Activated CD4-positive, alpha-beta T cell treated with anti-CD3 and anti-CD28 coated beads, Interleukin-2, amount 50 U/mL, for 24 hours (primary cell): Measurements from ENCODE around the gene UBAP2.
"Not testable (repeated sequence)": the region's sequence is repeated elsewhere in the genome, so short reads cannot be mapped to it uniquely, and the experiment has no call there.

Experiments used
- DNase-seq, 2 donors: peaks; one replicate each; pipeline ENCODE4 v3.0.0-alpha.2; 2020; ENCODE audit warnings: low read depth in 1 of 2, low spot score in 1 of 2

The UBAP2 gene

GRCh38 chr9:33976414-33976813 is 72.3 kb downstream of the UBAP2 start:
- no peak for DNase-seq

- no peak for DNase-seq
These were observed 76.0 kb downstream of the UBAP2 start for GRCh38 chr9:33972698-33973097.

DNA sequence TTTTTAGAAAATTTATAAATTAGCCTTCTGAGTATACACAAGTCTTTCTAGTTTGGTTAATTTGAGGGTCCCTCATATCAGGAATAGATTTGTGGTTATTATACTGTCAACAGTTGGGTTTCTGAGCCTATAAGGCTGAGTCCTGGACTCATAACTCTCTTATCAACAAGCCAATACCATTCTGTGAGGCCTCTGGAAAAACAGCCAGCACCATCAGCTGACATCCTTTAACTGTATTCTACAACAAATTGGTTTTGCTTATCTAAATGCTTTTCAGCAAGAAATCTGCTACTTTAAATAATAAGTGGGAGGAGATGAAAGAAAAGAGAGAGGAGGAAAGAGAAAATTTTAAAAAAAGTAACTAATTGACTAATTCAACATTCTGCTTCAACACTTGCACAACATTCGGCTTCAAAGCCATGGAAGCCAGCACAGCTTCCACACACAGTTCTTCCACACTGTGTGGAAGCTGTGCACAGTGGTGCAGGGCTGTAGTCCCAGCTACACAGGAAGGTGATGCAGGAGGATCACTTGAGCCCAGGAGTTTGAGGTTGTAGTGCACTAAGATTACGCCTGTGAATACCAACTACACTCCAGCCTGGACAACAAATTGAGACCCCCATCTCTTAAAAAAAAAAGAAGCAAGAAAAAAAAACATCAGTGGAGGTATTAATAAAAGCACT is 84.5 kb downstream of the UBAP2 start:
- no peak for DNase-seq

- not testable (repeated sequence) for DNase-seq
These were observed 86.2 kb downstream of the UBAP2 start for GRCh38 chr9:33962468-33962867.

GRCh38 chr9:33959725-33960124 is 89.0 kb downstream of the UBAP2 start:
- no peak for DNase-seq

DNA sequence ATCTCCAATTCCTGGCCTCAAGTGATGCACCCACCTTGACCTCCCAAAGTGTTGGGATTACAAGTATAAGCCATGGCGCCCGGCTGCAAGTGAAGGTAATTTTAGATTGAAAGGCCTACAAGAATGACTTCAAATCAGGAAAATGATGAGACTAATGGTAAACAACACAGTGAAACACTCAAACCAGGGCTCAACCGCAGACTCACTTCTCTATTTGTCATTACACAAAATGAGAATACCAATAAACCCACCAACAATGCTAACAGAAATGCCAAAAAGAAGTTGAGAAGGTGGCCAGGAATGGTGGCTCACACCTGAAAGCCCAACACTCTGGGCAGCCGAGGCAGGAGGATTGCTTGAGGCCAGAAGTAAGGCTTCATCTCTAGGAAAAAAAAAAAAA is 92.1 kb downstream of the UBAP2 start:
- DNase-seq = no peak

- DNase-seq = no peak
These were observed 96.6 kb downstream of the UBAP2 start for GRCh38 chr9:33952066-33952465.

DNA sequence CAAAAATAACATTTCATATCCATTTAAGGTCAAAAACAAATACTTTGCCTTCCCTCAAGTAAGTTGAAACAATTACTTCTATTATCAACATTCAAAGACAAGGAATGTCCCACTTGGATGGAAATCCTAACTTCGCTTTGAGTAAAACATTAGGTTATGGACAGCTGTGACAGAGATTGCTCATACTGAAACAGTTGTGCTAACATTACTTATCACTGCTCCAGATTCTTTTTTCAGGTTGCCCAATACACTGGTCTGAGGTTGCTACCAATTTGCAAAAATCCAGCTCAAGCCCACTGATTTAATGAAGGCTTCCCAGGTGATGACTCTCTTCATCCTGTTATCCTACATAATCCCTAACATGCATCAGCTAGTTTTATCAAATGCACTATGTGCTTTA is 98.3 kb downstream of the UBAP2 start:
- no peak for DNase-seq

DNA sequence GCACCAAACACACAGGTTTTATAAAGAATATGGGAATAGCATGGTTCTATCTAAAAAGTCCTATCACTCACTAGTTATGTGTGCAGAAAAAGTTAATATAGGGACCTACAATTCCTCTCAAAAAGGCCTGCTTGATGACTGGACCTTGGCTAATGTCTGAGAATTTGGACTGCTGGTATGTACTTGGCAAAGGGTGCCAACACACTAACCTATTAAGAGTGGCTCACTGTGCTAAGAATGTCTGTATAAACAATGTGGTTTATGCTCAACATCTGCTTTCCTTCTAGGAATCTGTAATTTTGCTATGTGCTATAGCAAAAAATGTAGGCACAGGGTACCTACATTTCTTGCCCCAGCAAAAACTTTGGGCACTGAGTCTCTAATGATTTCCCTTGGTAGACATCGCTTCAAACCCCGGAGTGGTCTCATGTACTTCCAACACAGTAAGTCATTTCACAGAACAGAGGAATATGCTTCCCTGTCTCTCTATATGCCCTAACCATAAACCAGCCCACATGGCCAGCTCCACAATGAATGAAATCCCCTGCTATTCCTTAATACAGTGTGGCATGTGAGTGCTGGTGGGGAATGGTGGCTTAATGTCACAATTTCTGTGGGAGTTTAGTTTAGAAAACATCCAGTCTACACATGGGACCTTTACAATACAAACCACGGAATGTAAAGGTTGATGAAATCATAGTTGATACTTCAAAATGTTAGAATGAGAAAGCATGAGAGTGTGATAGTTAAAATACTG is 101.7 kb downstream of the UBAP2 start:
- DNase-seq = no peak

DNA sequence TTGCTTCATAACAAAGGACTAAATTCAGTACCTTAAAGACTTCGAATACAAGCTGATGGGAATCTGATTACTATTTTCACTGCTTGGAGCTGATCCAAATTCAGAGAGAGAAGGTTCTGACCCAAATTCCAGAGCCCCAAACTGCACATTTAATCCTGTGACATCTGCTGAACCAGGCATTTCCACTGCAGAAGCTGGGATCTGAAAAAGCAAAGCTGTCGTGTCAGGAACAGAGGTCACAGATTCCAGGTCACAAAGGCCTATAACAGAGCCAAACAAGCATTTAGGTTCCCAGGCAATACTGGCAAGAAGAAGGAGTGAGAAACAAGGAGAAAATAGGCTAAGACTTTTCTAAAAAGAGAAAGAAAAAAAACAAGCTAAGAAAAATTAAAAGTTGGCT is 105.3 kb downstream of the UBAP2 start:
- no peak for DNase-seq

GRCh38 chr9:33942471-33943083 is 106.1 kb downstream of the UBAP2 start:
- DNase-seq = no peak

DNA sequence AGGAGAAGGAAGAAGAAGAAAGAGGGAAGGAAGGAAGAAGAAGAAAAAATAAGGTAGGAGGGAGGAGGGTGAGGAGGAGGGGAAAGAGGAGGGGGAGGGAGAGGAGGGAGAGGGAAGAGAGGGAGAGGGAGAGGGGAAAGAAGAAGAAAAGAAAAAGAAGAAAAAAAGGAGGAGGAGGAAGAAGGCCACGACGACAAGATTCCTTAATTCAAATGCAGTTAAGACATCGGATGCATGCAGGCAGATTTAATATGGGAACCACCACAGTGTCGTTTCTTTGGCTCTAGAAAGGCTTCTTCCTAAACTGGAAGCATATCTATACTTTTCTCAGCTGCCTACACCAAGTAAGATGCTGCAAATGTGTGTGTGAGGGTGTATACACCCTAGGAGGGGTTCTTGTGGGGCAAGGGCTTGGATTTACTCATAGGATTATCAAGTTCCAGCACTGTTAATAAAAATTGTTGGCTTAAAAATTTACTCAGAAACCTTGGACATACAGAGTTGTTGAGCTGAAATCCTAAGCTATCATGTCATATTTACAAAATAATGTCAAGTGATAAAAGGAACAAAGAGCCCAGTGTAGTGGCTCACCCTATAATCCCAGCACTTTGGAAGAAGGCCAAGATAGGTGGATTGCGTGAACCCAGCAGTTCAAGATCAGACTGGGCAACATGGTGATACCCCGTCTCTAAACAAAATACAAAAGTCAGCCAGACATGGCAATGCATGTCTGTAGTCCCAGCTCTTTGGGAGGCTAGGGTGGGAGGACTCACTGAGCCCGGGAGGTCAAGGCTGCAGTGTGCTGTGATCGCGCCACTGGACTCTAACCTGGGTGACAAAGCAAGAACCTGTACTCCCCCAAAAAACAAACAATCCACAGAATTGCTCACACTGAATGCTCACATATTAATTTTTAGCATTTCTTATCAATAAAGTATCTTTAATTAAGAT is 108.5 kb downstream of the UBAP2 start:
- DNase-seq = no peak

- no peak for DNase-seq
These were observed 114.4 kb downstream of the UBAP2 start for GRCh38 chr9:33934188-33934878.

GRCh38 chr9:33932078-33932807 is 116.4 kb downstream of the UBAP2 start:
- DNase-seq = no peak

DNA sequence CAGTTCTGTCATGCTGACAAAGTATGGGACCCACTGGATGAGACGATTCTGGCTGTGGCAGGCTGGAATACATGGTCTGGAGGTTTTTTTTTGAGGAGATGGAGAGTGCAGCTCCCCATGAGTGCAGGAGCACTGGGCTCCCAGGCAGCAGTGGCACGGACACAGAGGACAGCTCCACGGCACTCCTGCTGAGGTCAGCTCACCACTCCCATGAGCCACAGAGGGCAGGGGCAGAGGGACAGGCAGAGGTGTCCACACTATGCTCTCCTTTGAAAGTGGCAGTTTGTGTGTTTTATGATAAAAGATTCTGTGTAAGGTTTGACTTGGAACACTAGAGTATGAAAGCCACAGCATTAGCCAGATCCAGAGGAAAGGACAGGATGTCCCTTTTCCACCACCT is 117.4 kb downstream of the UBAP2 start:
- no peak for DNase-seq

DNA sequence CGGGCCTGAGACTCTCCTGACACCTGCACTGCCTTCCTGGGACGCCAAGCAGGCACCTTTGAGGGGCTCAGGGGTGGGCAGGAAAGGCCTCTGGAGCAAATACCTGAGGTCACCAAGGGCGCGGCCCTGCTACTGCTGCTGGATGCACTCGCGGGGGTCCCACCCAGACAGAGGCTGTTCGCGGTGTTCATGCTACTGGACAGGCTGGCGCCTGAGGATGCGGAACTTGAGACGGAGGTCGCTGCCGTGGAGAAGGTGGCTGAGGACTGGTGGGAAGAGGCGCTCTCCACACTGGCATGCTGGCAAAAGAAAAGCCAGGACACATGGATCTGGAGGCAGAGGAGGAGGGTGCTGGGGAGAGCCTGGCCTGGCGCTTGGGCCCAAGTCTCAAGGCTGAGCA is 121.0 kb downstream of the UBAP2 start:
- DNase-seq = no peak

DNA sequence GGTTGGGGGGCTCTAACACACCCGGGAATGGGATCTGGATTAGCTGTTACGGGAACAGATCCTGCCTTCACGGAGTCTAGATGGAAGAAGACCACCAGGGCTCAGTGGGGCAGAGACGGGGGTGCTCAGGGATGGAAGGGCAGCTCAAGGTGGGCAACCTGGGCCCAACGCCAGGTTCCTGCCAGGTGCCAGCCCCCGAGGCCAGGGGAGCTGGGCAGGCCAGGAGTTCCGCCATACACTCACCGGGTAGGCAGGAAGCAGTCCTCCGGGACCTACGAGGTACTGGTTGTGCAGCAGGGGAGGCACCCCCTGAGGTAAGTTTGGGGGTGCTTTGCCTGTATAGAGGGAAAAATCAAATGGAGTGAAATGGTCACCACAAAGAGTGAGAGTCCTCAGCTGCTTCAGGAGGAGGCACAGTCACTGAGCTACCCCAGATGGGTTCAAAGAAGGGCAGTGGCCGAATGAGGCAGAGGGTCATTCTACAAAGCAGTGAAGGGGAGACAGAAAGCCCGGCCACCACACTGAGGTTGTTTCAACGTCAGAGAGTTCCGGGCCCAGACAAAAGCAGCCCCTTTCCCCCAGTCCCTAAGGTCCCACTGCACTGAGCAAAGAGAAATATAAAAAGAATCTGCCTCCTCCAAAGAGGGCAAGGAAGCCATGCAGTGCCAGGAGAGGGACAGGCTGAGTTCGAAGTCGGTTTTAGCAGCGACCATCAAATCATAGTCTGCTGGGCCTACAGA is 121.8 kb downstream of the UBAP2 start:
- no peak for DNase-seq

- DNase-seq = no peak
These were observed 123.5 kb downstream of the UBAP2 start for GRCh38 chr9:33924978-33925797.
